HepG2 (cell line): ENCODE data around the gene MYOF.
"Not testable (repeated sequence)": the region's sequence is repeated elsewhere in the genome, so short reads cannot be mapped to it uniquely, and the experiment has no call there.

Experiments
- RFX5 ChIP-seq: IDR thresholded peaks from 2 replicates; pipeline ENCODE4 v1.6.1; 2011; ENCODE audit warnings: low read depth, low read length, improper control_type of control experiment
- TEAD2 ChIP-seq: sonication (generic); formaldehyde crosslinking; IDR thresholded peaks from 2 replicates; pipeline ENCODE4 v1.9.0; 2021; ENCODE audit warnings: missing genetic modification reagents
- TF ChIP-seq, protein P1 (sequence below): IDR thresholded peaks from 2 replicates; pipeline ENCODE4 v1.6.1; 2016
- TF ChIP-seq, protein P2 (sequence below): sonication (generic); formaldehyde crosslinking; IDR thresholded peaks from 2 replicates; pipeline ENCODE4 v1.5.0; 2020; ENCODE audit warnings: mild to moderate bottlenecking, missing genetic modification reagents, moderate library complexity
- TF ChIP-seq, protein P3 (sequence below): sonication (generic); formaldehyde crosslinking; IDR thresholded peaks from 2 replicates; pipeline ENCODE4 v1.4.0; 2020; ENCODE audit warnings: missing genetic modification reagents
- TF ChIP-seq, protein P4 (sequence below): sonication (generic); formaldehyde crosslinking; IDR thresholded peaks from 2 replicates; pipeline ENCODE4 v1.8.1; 2023; ENCODE audit warnings: mild to moderate bottlenecking, missing genetic modification reagents, borderline replicate concordance
- TF ChIP-seq, protein P5 (sequence below): sonication (generic); formaldehyde crosslinking; IDR thresholded peaks from 2 replicates; pipeline ENCODE4 v1.5.0; 2020; ENCODE audit warnings: missing genetic modification reagents

DNA sequence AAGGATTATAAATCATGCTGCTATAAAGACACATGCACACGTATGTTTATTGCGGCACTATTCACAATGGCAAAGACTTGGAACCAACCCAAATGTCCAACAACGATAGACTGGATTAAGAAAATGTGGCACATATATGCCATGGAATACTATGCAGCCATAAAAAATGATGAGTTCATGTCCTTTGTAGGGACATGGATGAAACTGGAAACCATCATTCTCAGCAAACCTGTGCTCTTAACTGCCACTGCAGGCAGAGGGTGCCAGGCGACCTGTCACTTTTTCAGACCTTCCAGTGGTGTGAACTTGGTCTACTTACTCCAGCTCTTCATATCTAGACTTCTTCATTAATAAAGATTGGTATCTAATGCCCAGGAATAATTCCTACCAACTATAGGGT, 14.5 kb downstream of the MYOF start:
- TF ChIP-seq, protein P1, sequence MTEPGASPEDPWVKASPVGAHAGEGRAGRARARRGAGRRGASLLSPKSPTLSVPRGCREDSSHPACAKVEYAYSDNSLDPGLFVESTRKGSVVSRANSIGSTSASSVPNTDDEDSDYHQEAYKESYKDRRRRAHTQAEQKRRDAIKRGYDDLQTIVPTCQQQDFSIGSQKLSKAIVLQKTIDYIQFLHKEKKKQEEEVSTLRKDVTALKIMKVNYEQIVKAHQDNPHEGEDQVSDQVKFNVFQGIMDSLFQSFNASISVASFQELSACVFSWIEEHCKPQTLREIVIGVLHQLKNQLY (CRISPR knock-in tag), result not testable (repeated sequence)
- TF ChIP-seq RFX5; TEAD2 (CRISPR knock-in tag): not testable (repeated sequence)
- TF ChIP-seq, protein P2, sequence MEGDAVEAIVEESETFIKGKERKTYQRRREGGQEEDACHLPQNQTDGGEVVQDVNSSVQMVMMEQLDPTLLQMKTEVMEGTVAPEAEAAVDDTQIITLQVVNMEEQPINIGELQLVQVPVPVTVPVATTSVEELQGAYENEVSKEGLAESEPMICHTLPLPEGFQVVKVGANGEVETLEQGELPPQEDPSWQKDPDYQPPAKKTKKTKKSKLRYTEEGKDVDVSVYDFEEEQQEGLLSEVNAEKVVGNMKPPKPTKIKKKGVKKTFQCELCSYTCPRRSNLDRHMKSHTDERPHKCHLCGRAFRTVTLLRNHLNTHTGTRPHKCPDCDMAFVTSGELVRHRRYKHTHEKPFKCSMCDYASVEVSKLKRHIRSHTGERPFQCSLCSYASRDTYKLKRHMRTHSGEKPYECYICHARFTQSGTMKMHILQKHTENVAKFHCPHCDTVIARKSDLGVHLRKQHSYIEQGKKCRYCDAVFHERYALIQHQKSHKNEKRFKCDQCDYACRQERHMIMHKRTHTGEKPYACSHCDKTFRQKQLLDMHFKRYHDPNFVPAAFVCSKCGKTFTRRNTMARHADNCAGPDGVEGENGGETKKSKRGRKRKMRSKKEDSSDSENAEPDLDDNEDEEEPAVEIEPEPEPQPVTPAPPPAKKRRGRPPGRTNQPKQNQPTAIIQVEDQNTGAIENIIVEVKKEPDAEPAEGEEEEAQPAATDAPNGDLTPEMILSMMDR (CRISPR knock-in tag), result not testable (repeated sequence)
- TF ChIP-seq, protein P3, sequence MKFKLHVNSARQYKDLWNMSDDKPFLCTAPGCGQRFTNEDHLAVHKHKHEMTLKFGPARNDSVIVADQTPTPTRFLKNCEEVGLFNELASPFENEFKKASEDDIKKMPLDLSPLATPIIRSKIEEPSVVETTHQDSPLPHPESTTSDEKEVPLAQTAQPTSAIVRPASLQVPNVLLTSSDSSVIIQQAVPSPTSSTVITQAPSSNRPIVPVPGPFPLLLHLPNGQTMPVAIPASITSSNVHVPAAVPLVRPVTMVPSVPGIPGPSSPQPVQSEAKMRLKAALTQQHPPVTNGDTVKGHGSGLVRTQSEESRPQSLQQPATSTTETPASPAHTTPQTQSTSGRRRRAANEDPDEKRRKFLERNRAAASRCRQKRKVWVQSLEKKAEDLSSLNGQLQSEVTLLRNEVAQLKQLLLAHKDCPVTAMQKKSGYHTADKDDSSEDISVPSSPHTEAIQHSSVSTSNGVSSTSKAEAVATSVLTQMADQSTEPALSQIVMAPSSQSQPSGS, result not testable (repeated sequence)
- TF ChIP-seq, protein P4, sequence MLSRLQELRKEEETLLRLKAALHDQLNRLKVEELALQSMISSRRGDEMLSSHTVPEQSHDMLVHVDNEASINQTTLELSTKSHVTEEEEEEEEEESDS (CRISPR knock-in tag), result not testable (repeated sequence)
- TF ChIP-seq, protein P5, sequence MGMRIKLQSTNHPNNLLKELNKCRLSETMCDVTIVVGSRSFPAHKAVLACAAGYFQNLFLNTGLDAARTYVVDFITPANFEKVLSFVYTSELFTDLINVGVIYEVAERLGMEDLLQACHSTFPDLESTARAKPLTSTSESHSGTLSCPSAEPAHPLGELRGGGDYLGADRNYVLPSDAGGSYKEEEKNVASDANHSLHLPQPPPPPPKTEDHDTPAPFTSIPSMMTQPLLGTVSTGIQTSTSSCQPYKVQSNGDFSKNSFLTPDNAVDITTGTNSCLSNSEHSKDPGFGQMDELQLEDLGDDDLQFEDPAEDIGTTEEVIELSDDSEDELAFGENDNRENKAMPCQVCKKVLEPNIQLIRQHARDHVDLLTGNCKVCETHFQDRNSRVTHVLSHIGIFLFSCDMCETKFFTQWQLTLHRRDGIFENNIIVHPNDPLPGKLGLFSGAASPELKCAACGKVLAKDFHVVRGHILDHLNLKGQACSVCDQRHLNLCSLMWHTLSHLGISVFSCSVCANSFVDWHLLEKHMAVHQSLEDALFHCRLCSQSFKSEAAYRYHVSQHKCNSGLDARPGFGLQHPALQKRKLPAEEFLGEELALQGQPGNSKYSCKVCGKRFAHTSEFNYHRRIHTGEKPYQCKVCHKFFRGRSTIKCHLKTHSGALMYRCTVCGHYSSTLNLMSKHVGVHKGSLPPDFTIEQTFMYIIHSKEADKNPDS (CRISPR knock-in tag), result not testable (repeated sequence)
